Retinal pigment epithelial cell (primary cell): ENCODE results near the gene MBTD1.

ENCODE experiments used
- DNase-seq: peaks from one replicate; pipeline ENCODE4 v3.0.0-alpha.2; 2010; ENCODE audit warnings: low read depth
- H3K4me3 ChIP-seq: 2 replicates; pipeline ENCODE4 v1.5.1; 2011; ENCODE audit warnings: mild to moderate bottlenecking, low read length, control low read depth, moderate library complexity
- TF ChIP-seq, protein P1 (sequence below): conservative IDR thresholded peaks from 2 replicates; pipeline ENCODE4 v1.5.1; 2011; ENCODE audit warnings: low read depth, low read length, control low read depth, inconsistent platforms

The MBTD1 gene

GRCh38 chr17:51217946-51218345 lies 41.9 kb downstream of the MBTD1 start:
- TF ChIP-seq, protein P1, sequence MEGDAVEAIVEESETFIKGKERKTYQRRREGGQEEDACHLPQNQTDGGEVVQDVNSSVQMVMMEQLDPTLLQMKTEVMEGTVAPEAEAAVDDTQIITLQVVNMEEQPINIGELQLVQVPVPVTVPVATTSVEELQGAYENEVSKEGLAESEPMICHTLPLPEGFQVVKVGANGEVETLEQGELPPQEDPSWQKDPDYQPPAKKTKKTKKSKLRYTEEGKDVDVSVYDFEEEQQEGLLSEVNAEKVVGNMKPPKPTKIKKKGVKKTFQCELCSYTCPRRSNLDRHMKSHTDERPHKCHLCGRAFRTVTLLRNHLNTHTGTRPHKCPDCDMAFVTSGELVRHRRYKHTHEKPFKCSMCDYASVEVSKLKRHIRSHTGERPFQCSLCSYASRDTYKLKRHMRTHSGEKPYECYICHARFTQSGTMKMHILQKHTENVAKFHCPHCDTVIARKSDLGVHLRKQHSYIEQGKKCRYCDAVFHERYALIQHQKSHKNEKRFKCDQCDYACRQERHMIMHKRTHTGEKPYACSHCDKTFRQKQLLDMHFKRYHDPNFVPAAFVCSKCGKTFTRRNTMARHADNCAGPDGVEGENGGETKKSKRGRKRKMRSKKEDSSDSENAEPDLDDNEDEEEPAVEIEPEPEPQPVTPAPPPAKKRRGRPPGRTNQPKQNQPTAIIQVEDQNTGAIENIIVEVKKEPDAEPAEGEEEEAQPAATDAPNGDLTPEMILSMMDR = no peak
- DNase-seq = no peak
- no peak overlapping the region for H3K4me3 ChIP-seq

GRCh38 chr17:51214920-51215319 lies 44.9 kb downstream of the MBTD1 start:
- no peak for DNase-seq
- TF ChIP-seq, protein P1 = no peak
- no peak overlapping the region for H3K4me3 ChIP-seq

DNA sequence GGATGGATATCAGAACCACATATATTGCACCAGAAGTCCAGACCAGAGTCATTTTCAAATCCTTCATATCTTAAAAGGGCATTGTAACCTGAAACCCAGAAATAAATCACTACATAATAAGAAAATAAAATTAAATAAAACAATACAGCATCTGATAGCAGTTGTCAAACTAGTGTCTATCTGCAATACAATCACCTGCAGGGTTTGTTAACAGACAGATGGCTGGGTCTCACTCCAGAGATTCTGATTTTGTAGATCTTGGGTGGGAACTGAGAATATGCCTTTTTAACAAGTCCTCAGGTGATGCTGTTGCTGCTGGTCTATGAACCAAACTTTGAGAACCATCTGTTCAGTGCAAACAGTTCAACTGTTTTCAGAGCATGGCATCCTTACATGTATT lies 56.0 kb downstream of the MBTD1 start:
- no peak for DNase-seq
- TF ChIP-seq, protein P1 = no peak
- H3K4me3 ChIP-seq = no peak overlapping the region

DNA sequence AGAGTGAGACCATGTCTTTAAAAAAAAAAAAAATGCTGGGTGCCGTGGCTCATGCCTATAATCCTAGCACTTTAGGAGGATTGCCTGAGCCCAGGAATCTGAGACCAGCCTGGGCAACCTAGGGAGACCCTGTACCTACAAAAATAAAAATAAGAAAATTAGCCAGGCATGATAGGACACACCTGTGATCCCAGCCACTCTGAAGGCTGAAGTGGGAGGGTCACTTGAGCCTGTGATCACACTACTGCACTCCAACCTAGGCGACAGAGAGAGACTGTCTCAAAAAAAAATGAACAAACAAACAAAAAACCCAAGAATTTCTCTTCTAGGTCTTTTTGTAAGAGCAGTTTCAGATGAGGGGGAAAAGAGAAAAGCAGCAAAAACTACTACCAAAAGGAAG lies 59.0 kb downstream of the MBTD1 start:
- H3K4me3 ChIP-seq = no peak overlapping the region
- TF ChIP-seq, protein P1 = no peak
- no peak for DNase-seq

DNA sequence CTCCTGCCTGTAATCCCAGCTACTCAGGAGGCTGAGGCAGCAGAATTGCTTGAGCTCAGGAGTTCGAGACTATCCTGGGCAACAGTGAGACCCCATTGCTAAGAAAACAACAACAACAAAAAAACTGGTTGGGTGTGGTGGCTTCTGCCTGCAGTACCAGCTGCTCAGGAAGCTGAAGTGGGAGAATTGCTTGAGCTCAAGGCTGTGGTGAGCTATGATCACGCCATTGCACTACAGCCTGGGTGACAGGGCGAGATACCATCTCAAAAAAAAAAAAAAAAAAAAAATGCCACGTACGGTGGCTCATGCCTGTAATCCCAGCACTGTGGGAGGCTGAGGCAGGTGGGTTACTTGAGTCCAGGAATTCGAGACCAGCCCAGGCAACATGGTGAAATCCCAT lies 59.6 kb downstream of the MBTD1 start:
- TF ChIP-seq, protein P1 = no peak
- DNase-seq = no peak
- no peak overlapping the region for H3K4me3 ChIP-seq

DNA sequence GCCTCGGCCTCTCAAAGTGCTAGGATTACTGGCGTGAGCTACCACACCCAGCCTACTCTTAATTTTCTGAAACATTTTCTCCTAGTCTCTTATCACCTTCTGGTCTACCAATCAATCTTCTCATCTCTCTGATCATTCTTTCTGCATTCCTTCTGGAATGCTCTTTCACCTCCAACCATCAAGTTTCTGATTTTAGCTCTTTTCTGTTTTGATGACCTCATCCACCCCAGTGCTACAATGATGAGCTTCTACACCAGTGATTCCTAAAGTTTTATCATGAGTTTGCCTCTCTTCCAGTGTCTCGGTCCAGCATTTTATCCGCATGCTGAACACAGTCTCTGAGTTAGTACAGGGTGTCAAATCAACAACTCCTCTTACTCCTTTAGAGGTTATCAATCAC lies 62.1 kb downstream of the MBTD1 start:
- DNase-seq = no peak
- TF ChIP-seq, protein P1 = no peak
- H3K4me3 ChIP-seq = no peak overlapping the region

DNA sequence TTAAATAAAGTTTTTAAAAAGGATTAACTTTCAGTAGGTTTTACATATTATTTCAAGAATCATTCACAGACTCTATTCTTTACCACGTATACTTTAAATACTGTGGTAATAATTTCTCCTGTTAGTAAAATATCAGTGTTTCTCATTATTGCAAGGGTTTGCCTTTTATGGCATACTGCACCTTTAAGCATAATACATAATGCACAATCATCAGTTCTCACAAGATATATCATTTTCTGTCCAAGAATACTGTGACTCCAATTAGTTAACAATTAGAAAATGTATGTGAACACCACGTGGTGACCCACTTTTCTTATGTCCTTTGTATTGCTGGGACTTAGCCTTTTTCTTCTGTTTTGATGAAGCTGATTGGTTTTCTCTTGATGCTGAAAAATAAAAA lies 68.0 kb downstream of the MBTD1 start:
- no peak overlapping the region for H3K4me3 ChIP-seq
- DNase-seq = no peak
- TF ChIP-seq, protein P1 = no peak
